Tibial nerve (tissue), 4 donors: Measurements from ENCODE around the gene TBL2. TPM values are rescaled to one million over a fixed set of nuclear protein-coding genes. Genes with fewer than 3 reads are reported as not detected.

Source experiments
- DNase-seq, 2 donors: peaks; one replicate each; pipeline ENCODE4 v3.0.0-alpha.2; 2019; ENCODE audit warnings: low spot score in 2 of 2
- H3K27ac ChIP-seq, 4 donors: fragments of 200-600 bp; sonication (generic) in 3 of 4; one replicate each; pipeline ENCODE4 v1.5.1; 2017 to 2019; ENCODE audit warnings: mild to moderate bottlenecking in 1 of 4
- H3K27me3 ChIP-seq, 2 donors: fragments of 200-600 bp; sonication (generic) in 1 of 2; one replicate each; pipeline versions ENCODE4 v1.5.1 to v1.6.0; 2017 to 2019
- H3K36me3 ChIP-seq, 3 donors: fragments of 200-600 bp; sonication (generic); one replicate each; pipeline ENCODE4 v1.5.1; 2018 to 2019
- H3K4me1 ChIP-seq, 4 donors: fragments of 200-600 bp; sonication (generic) in 3 of 4; one replicate each; pipeline ENCODE4 v1.5.1; 2017 to 2019
- H3K4me3 ChIP-seq, 4 donors: fragments of 200-600 bp; sonication (generic) in 3 of 4; one replicate each; pipeline ENCODE4 v1.5.1; 2017 to 2019; ENCODE audit warnings: mild to moderate bottlenecking in 1 of 4, moderate library complexity in 1 of 4
- H3K9me3 ChIP-seq, 4 donors: fragments of 200-600 bp; sonication (generic) in 3 of 4; one replicate each; pipeline ENCODE4 v1.5.1; 2017 to 2019
- CTCF ChIP-seq, 5 experiments: fragments of 200-600 bp in 3 of 5; fragments of 450-650 bp in 2 of 5; sonication (generic) in 3 of 5; IDR thresholded peaks; one replicate each; pipeline ENCODE4 v1.5.1; 2016 to 2019; ENCODE audit warnings: antibody characterized with exemption in 5 of 5, mild to moderate bottlenecking in 3 of 5, moderate library complexity in 2 of 5
- EP300 ChIP-seq, 2 donors: sonication (generic); formaldehyde crosslinking; IDR thresholded peaks; one replicate each; pipeline ENCODE4 v1.6.1; 2017; ENCODE audit warnings: antibody characterized with exemption in 2 of 2, mild to moderate bottlenecking in 1 of 2
- POLR2A ChIP-seq, 2 donors: fragments of 450-650 bp; IDR thresholded peaks; one replicate each; pipeline ENCODE4 v1.6.1; 2017; ENCODE audit warnings: antibody characterized with exemption in 2 of 2, mild to moderate bottlenecking in 2 of 2, moderate library complexity in 2 of 2
- WGBS, 2 donors: methylation state at CpG; one replicate each; pipeline ENCODE4 v1.1.5; 2018; 5-methylcytosine and 5-hydroxymethylcytosine counted together
- total RNA-seq, 4 donors: library from RNA; depleted of rRNA; stranded (reverse); fragments of >200 nt; gene quantifications; one replicate each; pipeline ENCODE4 v1.1.0, GENCODE V29; 2016

The TBL2 gene
- total RNA-seq = 10 to 100 TPM; 36.6 to 70.8 (median 49.2) TPM

- Histone ChIP-seq H3K4me1 (peaks cover 0 to 41% (median 17%) of the 10 kb centered on the region in 4 donors), H3K27me3 (no peaks in the 10 kb centered on the region), H3K9me3 (no peaks in the 10 kb centered on the region), H3K36me3 (peaks cover 0 to 25% (median 7%) of the 10 kb centered on the region in 3 donors), H3K27ac (peak within 1 kb of the TSS; percentile 90 to 96 (median 92)), H3K4me3 (peak within 1 kb of the TSS; percentile 71 to 98 (median 89))
- 0% methylated on average over 27 to 54 of the region's 75 CpGs for WGBS, 2 donors
- peak; percentile 98 to 99 for DNase-seq
- TF ChIP-seq CTCF (IDR thresholded peaks at IDR 0.05) (peak in 3 of 5 experiments; percentile 16 to 39 (median 37)), POLR2A (IDR thresholded peaks at IDR 0.05) (peak; percentile 79 to 87), EP300 (IDR thresholded peaks at IDR 0.05) (peak in 1 of 2 donors; percentile 72)
These were observed at the start of gene TBL2 for GRCh38 chr7:73578342-73579128. Gene TBL2, minus strand, starts transcription at chr7:73578579. Its CDS starts 30 bp downstream, at chr7:73578549.

- no peak for DNase-seq
- Histone ChIP-seq H3K27ac (no peak overlapping the region), H3K27me3 (peaks cover 0 to 87% of the 10 kb centered on the region in 2 donors), H3K9me3 (no peaks in the 10 kb centered on the region), H3K4me1 (peaks cover 0 to 23% (median 13%) of the 10 kb centered on the region in 4 donors), H3K4me3 (no peak overlapping the region), H3K36me3 (no peaks in the 10 kb centered on the region)
- 23 to 24% methylated on average over 3 of the region's 3 CpGs for WGBS, 2 donors
- no peak for TF ChIP-seq POLR2A (IDR thresholded peaks at IDR 0.05)
- TF ChIP-seq EP300 (IDR thresholded peaks at IDR 0.05) = no peak
- TF ChIP-seq CTCF (IDR thresholded peaks at IDR 0.05) = no peak
These were observed 48.4 kb upstream of the TBL2 start for GRCh38 chr7:73626814-73627213.

GRCh38 chr7:73625276-73625675 is 46.9 kb upstream of the TBL2 start:
- DNase-seq = no peak
- H3K4me1 ChIP-seq = peaks cover 0 to 23% (median 13%) of the 10 kb centered on the region in 4 donors
- no peaks in the 10 kb centered on the region for H3K36me3 ChIP-seq
- H3K27me3 ChIP-seq = peaks cover 0 to 90% of the 10 kb centered on the region in 2 donors
- H3K27ac ChIP-seq = no peak overlapping the region
- no peaks in the 10 kb centered on the region for H3K9me3 ChIP-seq
- TF ChIP-seq POLR2A (IDR thresholded peaks at IDR 0.05) = no peak
- no peak for TF ChIP-seq CTCF (IDR thresholded peaks at IDR 0.05)
- no peak for TF ChIP-seq EP300 (IDR thresholded peaks at IDR 0.05)
- 95 to 96% methylated on average over 11 of the region's 11 CpGs for WGBS, 2 donors
- no peak overlapping the region for H3K4me3 ChIP-seq

GRCh38 chr7:73624669-73625001 is 46.3 kb upstream of the TBL2 start:
- TF ChIP-seq POLR2A (IDR thresholded peaks at IDR 0.05) (no peak), EP300 (IDR thresholded peaks at IDR 0.05) (no peak), CTCF (IDR thresholded peaks at IDR 0.05) (no peak)
- H3K4me3 ChIP-seq = peak overlapping the region in 1 of 4 donors; percentile 46
- H3K36me3 ChIP-seq = no peaks in the 10 kb centered on the region
- no peaks in the 10 kb centered on the region for H3K9me3 ChIP-seq
- 55% methylated on average over 6 to 9 of the region's 9 CpGs for WGBS, 2 donors
- DNase-seq = no peak
- no peak overlapping the region for H3K27ac ChIP-seq
- H3K4me1 ChIP-seq = peaks cover 0 to 23% (median 13%) of the 10 kb centered on the region in 4 donors
- H3K27me3 ChIP-seq = peaks cover 0 to 95% of the 10 kb centered on the region in 2 donors
